KMS-11 (cell line): Measurements from ENCODE around the gene PRKG1.
A peak's percentile ranks its signal among the peaks of the same experiment; 100 is the strongest.

Source experiments
- H2AFZ ChIP-seq: fragments of 200-600 bp; sonication (generic); 2 replicates; pipeline ENCODE4 v1.6.1; 2016; ENCODE audit warnings: antibody characterized with exemption, mixed run types, low read depth
- H3K27ac ChIP-seq: fragments of 200-600 bp; sonication (generic); 2 replicates; pipeline ENCODE4 v1.6.1; 2016; ENCODE audit warnings: mild to moderate bottlenecking, mixed run types
- H3K27me3 ChIP-seq: fragments of 200-600 bp; sonication (generic); 2 replicates; pipeline ENCODE4 v1.6.1; 2017; ENCODE audit warnings: mild to moderate bottlenecking, low read depth, mixed run types, moderate library complexity; ENCODE audit not compliant: insufficient read depth
- H3K36me3 ChIP-seq: fragments of 200-600 bp; sonication (generic); 2 replicates; pipeline ENCODE4 v1.6.1; 2017; ENCODE audit warnings: mild to moderate bottlenecking, mixed run types; ENCODE audit not compliant: insufficient read depth
- H3K4me1 ChIP-seq: fragments of 200-600 bp; sonication (generic); 2 replicates; pipeline ENCODE4 v1.6.1; 2016; ENCODE audit warnings: mild to moderate bottlenecking, low read depth, mixed run types; ENCODE audit not compliant: poor library complexity, severe bottlenecking
- H3K4me2 ChIP-seq: fragments of 200-600 bp; sonication (generic); 2 replicates; pipeline ENCODE4 v1.7.0; 2016; ENCODE audit warnings: mild to moderate bottlenecking, mixed run types
- H3K4me3 ChIP-seq: fragments of 200-600 bp; sonication (generic); IDR thresholded peaks from 2 replicates; pipeline ENCODE4 v1.6.1; 2017; ENCODE audit warnings: low read depth, low read length, mixed read lengths; ENCODE audit not compliant: insufficient read depth
- H3K79me2 ChIP-seq: fragments of 200-600 bp; sonication (generic); 2 replicates; pipeline ENCODE4 v1.6.1; 2016; ENCODE audit warnings: low read depth, mixed run types; ENCODE audit not compliant: insufficient read depth
- H3K9ac ChIP-seq: fragments of 200-600 bp; sonication (generic); 2 replicates; pipeline ENCODE4 v1.6.1; 2016; ENCODE audit warnings: mild to moderate bottlenecking, mixed run types
- H4K20me1 ChIP-seq: fragments of 200-600 bp; sonication (generic); 2 replicates; pipeline ENCODE4 v1.6.1; 2016; ENCODE audit warnings: mild to moderate bottlenecking, mixed run types; ENCODE audit not compliant: insufficient read depth
- CTCF ChIP-seq: fragments of 200-600 bp; sonication (generic); conservative IDR thresholded peaks from 2 replicates; pipeline ENCODE4 v1.6.1; 2017; ENCODE audit warnings: low read depth, mild to moderate bottlenecking, antibody characterized with exemption, low read length, moderate library complexity, mixed read lengths

PRKG1 gene

GRCh38 chr10:51861051-51861450 lies 786.8 kb downstream of the PRKG1 start:
- Histone ChIP-seq H2AFZ (peak overlapping the region; percentile 53; the same call in 1 of the 2 replicates), H3K4me3 (no peak overlapping the region), H4K20me1 (no peaks in the 10 kb centered on the region), H3K9ac (no peak overlapping the region), H3K27me3 (no peaks in the 10 kb centered on the region), H3K27ac (no peak overlapping the region), H3K4me1 (peaks cover 17% of the 10 kb centered on the region), H3K36me3 (no peaks in the 10 kb centered on the region), H3K79me2 (no peaks in the 10 kb centered on the region), H3K4me2 (peak overlapping the region; percentile 21; the same call in 1 of the 2 replicates)
- TF ChIP-seq CTCF = no peak

- H4K20me1 ChIP-seq = no peaks in the 10 kb centered on the region
- no peak overlapping the region for H3K4me3 ChIP-seq
- no peak overlapping the region for H2AFZ ChIP-seq
- no peaks in the 10 kb centered on the region for H3K79me2 ChIP-seq
- H3K27me3 ChIP-seq = no peaks in the 10 kb centered on the region
- H3K9ac ChIP-seq = no peak overlapping the region
- no peak for TF ChIP-seq CTCF
- no peak overlapping the region for H3K27ac ChIP-seq
- H3K36me3 ChIP-seq = no peaks in the 10 kb centered on the region
- H3K4me2 ChIP-seq = no peak overlapping the region
- peaks cover 17% of the 10 kb centered on the region for H3K4me1 ChIP-seq
These were observed 787.4 kb downstream of the PRKG1 start for GRCh38 chr10:51861731-51862130.

GRCh38 chr10:51862149-51862548 lies 787.9 kb downstream of the PRKG1 start:
- no peak for TF ChIP-seq CTCF
- Histone ChIP-seq H3K27ac (no peak overlapping the region), H3K4me2 (no peak overlapping the region), H3K4me3 (no peak overlapping the region), H3K36me3 (no peaks in the 10 kb centered on the region), H4K20me1 (no peaks in the 10 kb centered on the region), H3K4me1 (peaks cover 17% of the 10 kb centered on the region), H2AFZ (no peak overlapping the region), H3K27me3 (no peaks in the 10 kb centered on the region), H3K9ac (no peak overlapping the region), H3K79me2 (no peaks in the 10 kb centered on the region)

GRCh38 chr10:51867956-51868355 lies 793.7 kb downstream of the PRKG1 start:
- Histone ChIP-seq H3K27me3 (no peaks in the 10 kb centered on the region), H2AFZ (no peak overlapping the region), H3K36me3 (no peaks in the 10 kb centered on the region), H3K9ac (no peak overlapping the region), H3K27ac (no peak overlapping the region), H3K4me2 (no peak overlapping the region), H3K79me2 (no peaks in the 10 kb centered on the region), H3K4me1 (no peaks in the 10 kb centered on the region), H3K4me3 (no peak overlapping the region), H4K20me1 (no peaks in the 10 kb centered on the region)
- no peak for TF ChIP-seq CTCF
